Stimulated activated CD4-positive, alpha-beta T cell treated with anti-CD3 and anti-CD28 coated beads, Interleukin-1b, Interleukin-23, amount 100 ng/mL, for 1 hour (primary cell): ENCODE measurements around the gene CRIP3.

Experiments
- DNase-seq, 2 donors: peaks; one replicate each; pipeline ENCODE4 v3.0.0-alpha.2; 2020; ENCODE audit warnings: low read depth in 2 of 2

Gene CRIP3

DNA sequence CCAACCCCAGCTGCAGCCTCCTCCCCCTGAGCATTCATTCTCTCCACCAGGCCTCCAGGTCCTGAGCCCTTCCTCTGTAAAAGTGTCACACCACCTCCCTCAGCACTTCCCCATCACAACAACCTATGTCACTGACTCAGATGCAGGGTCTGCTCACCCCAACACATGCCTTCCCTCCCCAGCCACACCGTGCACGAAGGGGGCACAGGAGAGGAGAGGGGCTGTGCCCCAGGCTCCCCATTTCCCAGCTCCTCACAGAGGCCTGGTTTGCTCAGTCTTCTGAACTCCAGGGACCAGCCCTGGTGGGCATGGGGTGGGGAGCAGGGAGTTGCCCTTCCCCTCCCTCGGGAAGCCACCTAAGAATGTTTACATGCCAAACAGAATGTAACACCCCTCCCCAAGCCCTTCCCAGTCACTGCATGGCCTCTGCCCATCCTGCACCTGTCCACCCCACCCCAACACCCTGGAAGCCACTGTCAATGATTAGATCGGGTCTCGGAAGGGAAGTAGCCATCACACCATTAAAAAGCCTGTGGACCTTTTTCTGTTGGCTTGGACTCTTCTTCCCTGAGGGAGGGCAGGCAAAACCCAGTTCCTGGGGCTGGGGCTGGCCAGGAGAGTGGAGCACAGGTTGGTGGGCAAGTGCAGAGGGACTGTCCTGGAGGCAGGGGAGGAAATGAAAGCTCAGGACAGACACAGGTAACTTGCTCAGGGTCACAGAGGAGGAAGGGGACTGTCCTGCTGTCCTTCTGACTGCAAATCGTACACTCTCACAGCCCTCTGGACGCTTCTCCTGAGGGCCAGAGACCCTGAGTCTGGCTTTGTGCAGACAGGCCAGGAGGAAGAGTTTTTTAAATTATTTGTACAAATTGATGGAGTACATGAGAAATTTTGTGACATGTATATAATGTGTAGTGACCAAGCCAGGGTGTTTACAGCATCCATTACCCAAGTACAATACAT is 20.6 kb downstream of the CRIP3 start:
- no peak for DNase-seq

- no peak for DNase-seq
These were observed 21.5 kb downstream of the CRIP3 start for GRCh38 chr6:43286980-43287716.

GRCh38 chr6:43286456-43286979 is 22.1 kb downstream of the CRIP3 start:
- DNase-seq: no peak

- no peak for DNase-seq
These were observed 22.8 kb downstream of the CRIP3 start for GRCh38 chr6:43285832-43286231.

- no peak for DNase-seq
These were observed 23.4 kb downstream of the CRIP3 start for GRCh38 chr6:43284991-43285781.

DNA sequence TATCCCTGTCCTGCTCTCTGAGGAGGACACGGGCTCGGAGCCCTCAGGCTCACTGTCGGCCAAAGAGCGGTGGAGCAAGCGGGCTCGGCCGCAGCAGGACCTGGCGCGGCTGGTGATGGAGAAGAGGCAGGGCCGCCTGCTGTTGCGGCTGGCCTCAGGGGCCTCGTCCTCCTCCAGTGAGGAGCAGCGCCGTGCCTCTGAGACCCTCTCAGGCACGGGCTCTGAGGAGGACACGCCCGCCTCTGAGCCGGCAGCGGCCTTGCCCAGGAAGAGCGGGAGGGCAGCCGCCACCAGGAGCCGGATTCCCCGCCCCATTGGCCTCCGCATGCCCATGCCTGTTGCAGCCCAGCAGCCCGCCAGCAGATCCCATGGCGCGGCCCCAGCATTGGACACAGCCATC is 24.7 kb downstream of the CRIP3 start:
- DNase-seq: no peak

DNA sequence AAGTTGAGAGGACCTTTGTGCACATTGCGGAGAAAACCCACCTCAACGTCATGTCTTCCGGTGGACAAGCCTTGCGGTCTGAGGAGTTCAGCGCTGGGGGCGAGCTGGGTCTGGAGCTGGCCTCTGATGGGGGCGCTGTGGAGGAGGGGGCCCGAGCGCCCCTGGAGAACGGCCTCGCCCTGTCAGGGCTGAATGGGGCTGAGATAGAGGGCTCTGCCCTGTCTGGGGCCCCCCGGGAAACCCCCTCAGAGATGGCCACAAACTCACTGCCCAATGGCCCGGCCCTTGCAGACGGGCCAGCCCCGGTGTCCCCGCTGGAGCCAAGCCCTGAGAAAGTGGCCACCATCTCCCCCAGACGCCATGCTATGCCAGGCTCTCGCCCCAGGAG is 25.1 kb downstream of the CRIP3 start:
- DNase-seq: no peak

- no peak for DNase-seq
These were observed 25.8 kb downstream of the CRIP3 start for GRCh38 chr6:43282636-43283513.

- DNase-seq: no peak
These were observed 26.6 kb downstream of the CRIP3 start for GRCh38 chr6:43282060-43282459.

DNA sequence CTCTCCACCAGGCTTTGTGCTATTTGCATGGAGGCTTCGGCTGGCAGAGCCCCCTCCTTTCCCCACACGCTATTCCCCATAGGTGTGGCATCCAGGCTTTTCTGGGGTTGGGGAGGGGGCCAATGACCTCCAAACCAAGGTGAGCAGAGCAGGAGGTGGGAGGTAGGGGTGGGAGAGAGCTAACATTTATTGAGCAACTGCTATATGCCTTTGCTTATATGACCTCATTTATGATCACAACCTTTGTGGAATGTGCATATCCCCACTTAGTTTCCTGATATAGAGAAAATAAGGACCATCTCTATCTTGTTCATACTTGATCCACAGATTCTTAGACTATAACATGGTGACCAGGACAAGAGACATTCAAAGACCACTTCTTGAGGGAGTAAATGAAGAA is 28.4 kb downstream of the CRIP3 start:
- DNase-seq: no peak

DNA sequence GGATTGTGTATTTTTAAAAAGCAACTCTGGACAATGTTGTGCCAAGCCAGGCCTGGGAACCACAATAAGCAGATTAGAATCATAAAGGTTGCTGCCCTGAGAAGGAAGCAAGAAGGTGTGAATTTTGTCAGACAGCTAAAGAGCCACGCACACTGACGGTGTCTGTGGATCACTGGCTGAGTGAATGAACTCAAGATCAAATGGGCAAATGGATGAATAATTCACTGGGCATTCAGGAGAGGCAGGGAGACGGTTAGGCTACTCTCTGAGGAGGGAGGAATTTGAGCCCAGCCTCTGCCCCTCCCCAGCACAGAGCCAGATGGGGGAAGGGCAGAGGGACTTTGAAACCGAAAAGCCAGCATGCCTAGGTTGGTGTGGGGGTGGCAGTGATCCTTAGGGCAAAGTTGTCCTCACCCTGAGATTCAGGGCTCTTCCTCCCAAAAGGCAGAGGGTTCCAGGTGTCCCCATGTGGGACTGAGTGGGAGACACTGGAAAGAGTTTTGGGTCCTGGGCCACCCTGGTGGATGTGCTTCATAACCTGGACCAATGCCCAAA is 30.0 kb downstream of the CRIP3 start:
- DNase-seq: no peak

GRCh38 chr6:43277643-43278523 is 30.7 kb downstream of the CRIP3 start:
- DNase-seq: no peak

GRCh38 chr6:43277306-43277642 is 31.4 kb downstream of the CRIP3 start:
- DNase-seq: no peak

DNA sequence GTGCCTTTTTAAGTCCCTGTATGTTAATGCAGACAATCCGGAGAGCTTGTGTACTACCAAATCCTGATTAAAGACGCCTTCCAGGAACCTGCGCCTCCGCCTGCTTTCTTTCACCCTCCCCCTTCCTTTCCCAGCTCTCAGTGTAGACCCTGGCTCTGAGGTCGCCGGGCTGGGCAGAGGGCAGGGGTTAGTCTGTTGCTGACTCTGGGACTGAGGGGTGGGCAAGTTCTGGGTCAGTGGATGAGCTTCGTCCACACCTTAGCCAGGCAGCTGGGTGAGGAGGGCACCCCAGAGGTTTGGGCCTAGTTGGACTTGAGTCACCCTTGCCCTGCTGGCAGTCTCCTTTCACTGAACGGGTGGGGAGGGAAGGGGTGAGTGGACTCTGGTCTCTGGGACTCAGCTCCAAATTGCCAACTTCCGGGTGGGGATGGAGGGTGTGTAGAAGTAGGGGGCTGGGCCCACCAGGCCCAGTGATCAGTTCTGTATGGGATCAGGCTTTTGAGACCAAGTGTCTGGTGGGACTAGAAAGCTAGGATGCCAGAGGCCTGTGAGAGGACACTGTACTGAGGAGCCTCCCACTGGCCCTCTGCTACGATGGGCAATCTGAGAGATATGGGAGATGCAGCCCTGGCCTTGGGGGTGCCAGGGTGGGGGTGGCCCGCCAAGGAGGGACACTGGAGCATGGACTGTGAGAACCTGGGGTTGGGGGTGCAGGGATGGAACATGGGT is 31.9 kb downstream of the CRIP3 start:
- DNase-seq: no peak

DNA sequence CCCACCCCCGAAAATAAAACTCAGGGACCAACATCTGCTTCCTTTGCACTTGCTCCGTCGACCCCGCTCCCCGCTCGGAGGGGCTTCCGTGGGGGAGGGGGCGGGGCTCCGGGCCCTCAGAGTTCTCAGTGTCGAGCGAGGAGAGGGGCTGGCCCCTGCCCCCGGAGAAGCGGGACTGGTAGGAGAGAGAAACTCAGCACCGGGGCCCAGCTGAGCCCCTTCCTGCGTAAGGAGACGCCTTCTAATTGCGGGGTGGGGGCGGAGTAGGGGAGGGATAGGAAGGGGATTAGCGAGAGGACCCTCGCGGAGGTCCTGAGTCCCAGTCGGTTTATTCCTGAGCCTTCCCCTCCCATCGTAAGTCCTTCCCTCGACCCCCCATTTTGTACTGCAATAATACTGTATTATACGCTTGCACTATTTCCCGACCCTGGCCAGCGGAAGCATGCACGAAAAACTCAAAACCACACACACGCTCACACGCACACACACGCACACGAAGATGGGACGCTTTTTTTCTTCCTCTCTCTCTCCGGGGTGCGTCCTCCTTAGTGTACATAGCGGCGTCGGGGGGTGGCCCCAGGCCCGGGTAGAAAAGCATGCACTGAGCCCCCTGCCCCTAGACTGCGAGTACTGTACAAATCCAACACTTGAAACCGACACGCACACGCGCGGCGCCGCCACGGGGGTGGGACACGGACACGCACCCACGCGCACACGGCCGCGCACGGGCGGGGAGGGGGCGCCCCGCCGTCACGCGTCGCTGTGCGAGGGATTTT is 32.6 kb downstream of the CRIP3 start:
- DNase-seq: no peak

GRCh38 chr6:43274916-43275597 is 33.6 kb downstream of the CRIP3 start:
- peak in 1 of 2 donors; percentile 13 for DNase-seq

DNA sequence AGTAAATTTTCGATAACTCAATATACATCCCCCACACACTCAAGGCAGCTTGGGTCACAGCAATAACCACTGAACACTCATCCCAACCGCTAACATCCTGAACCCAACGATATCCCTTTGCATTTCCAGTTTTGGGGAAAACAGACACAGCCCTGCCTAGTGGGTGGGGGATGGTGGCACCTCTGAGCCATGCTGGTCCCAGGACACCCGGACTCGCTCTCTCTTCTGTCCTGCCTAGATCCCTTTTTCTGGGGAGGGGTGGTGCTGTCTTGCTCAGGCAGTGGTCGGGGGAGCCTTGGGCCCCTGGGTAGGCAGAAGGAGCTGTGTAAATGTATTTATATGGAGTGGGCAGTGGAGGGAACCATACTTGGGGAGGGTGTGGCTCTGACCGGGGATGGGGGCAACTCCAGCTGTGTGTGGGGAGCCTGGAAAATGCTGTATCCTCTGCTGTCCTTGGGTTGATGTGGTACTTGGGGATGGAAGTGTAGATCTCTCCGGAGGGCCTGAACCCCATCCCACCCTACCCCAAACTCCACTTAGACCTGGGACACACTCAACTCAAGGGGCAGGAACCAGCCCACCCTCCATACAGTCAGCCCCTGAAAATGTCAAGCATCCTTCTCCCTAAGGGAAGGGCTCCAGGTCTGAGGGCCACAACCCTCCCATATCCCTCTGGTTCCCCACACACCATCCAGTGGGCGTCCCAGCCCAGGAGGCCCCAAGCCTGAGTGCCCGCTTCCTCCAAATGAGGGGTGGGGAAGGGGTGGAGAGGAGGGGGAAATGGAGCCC is 34.3 kb downstream of the CRIP3 start:
- no peak for DNase-seq
